CD4-positive, alpha-beta T cell (primary cell): ENCODE data around the gene PLEKHB1. TPM values are rescaled to one million over a fixed set of nuclear protein-coding genes. Genes with fewer than 3 reads are reported as not detected.

Source experiments
- ATAC-seq: fragments of 200-7000 bp; cut with Tn5 transposase; one replicate; pipeline ENCODE4 v1.10.0; 2022; ENCODE audit warnings: mild to moderate bottlenecking; ENCODE audit not compliant: poor library complexity
- CTCF ChIA-PET: fragments of 350-600 bp; sonication (Branson Sonifier 250); formaldehyde crosslinking; loops from one replicate; lab custom pipeline; 2021; ENCODE audit warnings: antibody characterized with exemption, inconsistent platforms; lab: Charles Lee
- POLR2A ChIA-PET: fragments of 350-600 bp; sonication (Branson Sonifier 250); formaldehyde crosslinking; loops from one replicate; lab custom pipeline; 2021; ENCODE audit warnings: antibody characterized with exemption, inconsistent platforms; lab: Charles Lee
- DNase-seq, 14 experiments: peaks; one replicate each; pipeline ENCODE4 v3.0.0-alpha.2; 2013 to 2020; ENCODE audit warnings: mixed read lengths in 2 of 14
- H3K27ac ChIP-seq, 2 donors: one replicate each; pipeline versions ENCODE4 v1.5.1 to v1.7.0; 2013; ENCODE audit warnings: low read length in 2 of 2, low read depth in 1 of 2, mild to moderate bottlenecking in 1 of 2
- H3K27me3 ChIP-seq, 2 experiments: 1 replicate in 1 of 2; 2 replicates in 1 of 2; pipeline versions ENCODE4 v1.6.1 to v1.7.0; 2013; ENCODE audit warnings: low read length in 2 of 2, control low read depth in 1 of 2, mild to moderate bottlenecking in 1 of 2, moderate library complexity in 1 of 2; ENCODE audit not compliant: insufficient read depth in 2 of 2, control insufficient read depth in 1 of 2
- H3K36me3 ChIP-seq: one replicate; pipeline ENCODE4 v1.6.1; 2013; ENCODE audit warnings: low read length, control low read depth; ENCODE audit not compliant: insufficient read depth
- H3K4me1 ChIP-seq: one replicate; pipeline ENCODE4 v1.6.1; 2013; ENCODE audit warnings: low read length, control low read depth; ENCODE audit not compliant: insufficient read depth
- H3K4me3 ChIP-seq: one replicate; pipeline ENCODE4 v1.5.1; 2013; ENCODE audit warnings: mild to moderate bottlenecking, low read length, moderate library complexity
- H3K9me3 ChIP-seq, 2 experiments: 1 replicate in 1 of 2; 2 replicates in 1 of 2; pipeline versions ENCODE4 v1.6.1 to v1.7.0; 2013; ENCODE audit warnings: low read length in 2 of 2, mild to moderate bottlenecking in 2 of 2, control low read depth in 1 of 2, moderate library complexity in 1 of 2; ENCODE audit not compliant: control insufficient read depth in 1 of 2, insufficient read depth in 1 of 2
- H3K27ac Mint-ChIP-seq: one replicate; pipeline ENCODE4 v1.8.0; 2020; ENCODE audit warnings: mixed read lengths
- H3K27me3 Mint-ChIP-seq: one replicate; pipeline ENCODE4 v1.8.0; 2021; ENCODE audit warnings: mixed read lengths
- H3K36me3 Mint-ChIP-seq: one replicate; pipeline ENCODE4 v1.8.0; 2021; ENCODE audit warnings: low read depth, mixed read lengths
- H3K4me1 Mint-ChIP-seq: one replicate; pipeline ENCODE4 v1.8.0; 2021; ENCODE audit warnings: low read depth, mixed read lengths
- H3K4me3 Mint-ChIP-seq: one replicate; pipeline ENCODE4 v1.8.0; 2020; ENCODE audit warnings: mild to moderate bottlenecking, mixed read lengths
- H3K9me3 Mint-ChIP-seq: one replicate; pipeline ENCODE4 v1.8.0; 2020; ENCODE audit warnings: mixed read lengths
- CTCF ChIP-seq: fragments of 200-600 bp; IDR thresholded peaks from one replicate; pipeline ENCODE4 v1.8.0; 2022; ENCODE audit warnings: antibody characterized with exemption, mild to moderate bottlenecking
- intact Hi-C, 2 experiments: fragments of 100-400 bp; cut with DNase I in 1 of 2; cut with micrococcal nuclease in 1 of 2; formaldehyde crosslinking; loops; one replicate each; pipeline versions ENCODE4 v1.15.1 to v1.9.0; 2023 to 2025; cut with DNase I, micrococcal nuclease
- total RNA-seq, 174 experiments: library from RNA in 2 of 174; stranded (reverse) in 2 of 174; gene quantifications; one replicate each; pipeline ENCODE4 v1.2.3 and lab custom pipeline; 2021 to 2026

The PLEKHB1 gene
- total RNA-seq, 2 experiments from 2014 or later, result 30.8 to 34.6 TPM

- TF ChIP-seq CTCF, result no peak
- Histone ChIP-seq H3K27me3 (no peaks in the 10 kb centered on the region), H3K36me3 (peaks cover 15% of the 10 kb centered on the region), H3K27ac (no peak overlapping the region), H3K9me3 (no peaks in the 10 kb centered on the region), H3K4me1 (peaks cover 16% of the 10 kb centered on the region), H3K4me3 (no peak overlapping the region)
- H3K36me3 Mint-ChIP-seq, result peaks cover 68% of the 10 kb centered on the region
- CTCF ChIA-PET, result no interaction called here
- no peak for ATAC-seq
- H3K4me3 Mint-ChIP-seq, result no peak overlapping the region
- H3K27ac Mint-ChIP-seq, result no peak overlapping the region
- POLR2A ChIA-PET, result no interaction called here
- no peaks in the 10 kb centered on the region for H3K27me3 Mint-ChIP-seq
- peaks cover 20% of the 10 kb centered on the region for H3K4me1 Mint-ChIP-seq
- intact Hi-C loops, result no loop called here
- no peaks in the 10 kb centered on the region for H3K9me3 Mint-ChIP-seq
- DNase-seq, result no peak
Observed at GRCh38 chr11:73652046-73652730, 5.8 kb downstream of the PLEKHB1 start.

- ChIA-PET POLR2A (interaction anchor here (0.8 to 1.0 kb wide), 2 partner anchors 27 to 127 kb away, joined by 3 read pairs; no protein-coding TSS in a partner anchor), CTCF (interaction anchor here (1.2 kb wide), 1 partner anchor 27 kb away, joined by 4 read pairs; no protein-coding TSS in a partner anchor)
- Histone ChIP-seq H3K36me3 (peaks cover 15% of the 10 kb centered on the region), H3K9me3 (no peaks in the 10 kb centered on the region), H3K4me3 (no peak overlapping the region), H3K27ac (no peak overlapping the region), H3K27me3 (no peaks in the 10 kb centered on the region), H3K4me1 (peaks cover 8% of the 10 kb centered on the region)
- intact Hi-C loops, result no loop called here
- ATAC-seq (no peak), DNase-seq (no peak)
- Mint-ChIP-seq H3K27ac (no peak overlapping the region), H3K4me3 (no peak overlapping the region), H3K27me3 (no peaks in the 10 kb centered on the region), H3K9me3 (no peaks in the 10 kb centered on the region), H3K36me3 (peaks cover 71% of the 10 kb centered on the region), H3K4me1 (peaks cover 12% of the 10 kb centered on the region)
- no peak for TF ChIP-seq CTCF
Observed at GRCh38 chr11:73652856-73653559, 6.6 kb downstream of the PLEKHB1 start.

GRCh38 chr11:73653996-73654395 is 7.6 kb downstream of the PLEKHB1 start:
- Histone ChIP-seq H3K27me3 (no peaks in the 10 kb centered on the region), H3K27ac (no peak overlapping the region), H3K4me1 (no peaks in the 10 kb centered on the region), H3K9me3 (no peaks in the 10 kb centered on the region), H3K4me3 (no peak overlapping the region), H3K36me3 (peaks cover 15% of the 10 kb centered on the region)
- Mint-ChIP-seq H3K27ac (no peak overlapping the region), H3K36me3 (peaks cover 75% of the 10 kb centered on the region), H3K9me3 (no peaks in the 10 kb centered on the region), H3K4me1 (peaks cover 5% of the 10 kb centered on the region), H3K4me3 (no peak overlapping the region), H3K27me3 (no peaks in the 10 kb centered on the region)
- DNase-seq (no peak), ATAC-seq (no peak)
- intact Hi-C loops, result no loop called here
- TF ChIP-seq CTCF, result no peak
- ChIA-PET POLR2A (interaction anchor here (0.8 to 1.0 kb wide), 2 partner anchors 28 to 126 kb away, joined by 3 read pairs; no protein-coding TSS in a partner anchor), CTCF (interaction anchor here (0.6 to 1.4 kb wide), 3 partner anchors 28 to 303 kb away, joined by 3 to 4 read pairs (median 4); no protein-coding TSS in a partner anchor)
